LNCAP (cell line): ENCODE data around the gene FBXW9.

ENCODE experiments used
- TF ChIP-seq, protein P1 (sequence below): fragments of 450-650 bp; IDR thresholded peaks from 2 replicates; pipeline ENCODE4 v1.5.1; 2017; ENCODE audit warnings: mild to moderate bottlenecking

Gene FBXW9

DNA sequence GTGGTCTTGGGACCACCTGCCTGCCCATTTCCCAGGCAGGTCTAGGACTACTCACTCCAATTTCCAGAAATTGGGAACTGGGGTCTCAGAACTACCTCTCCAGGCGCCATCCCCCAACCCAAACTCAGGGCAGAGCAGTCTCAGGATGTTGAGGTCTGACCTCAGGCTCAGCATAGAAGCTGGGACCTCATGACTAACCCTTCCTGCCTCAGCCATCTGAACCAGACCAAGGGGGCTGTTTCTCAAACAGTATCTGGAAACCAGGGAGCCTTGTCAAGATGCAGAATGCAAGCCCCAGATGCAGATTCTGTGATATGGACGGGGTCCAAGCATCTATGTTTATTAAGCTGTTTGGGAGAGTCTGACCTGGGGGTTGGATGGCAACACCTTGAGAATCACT is 1.3 kb downstream of the FBXW9 start:
- TF ChIP-seq, protein P1, sequence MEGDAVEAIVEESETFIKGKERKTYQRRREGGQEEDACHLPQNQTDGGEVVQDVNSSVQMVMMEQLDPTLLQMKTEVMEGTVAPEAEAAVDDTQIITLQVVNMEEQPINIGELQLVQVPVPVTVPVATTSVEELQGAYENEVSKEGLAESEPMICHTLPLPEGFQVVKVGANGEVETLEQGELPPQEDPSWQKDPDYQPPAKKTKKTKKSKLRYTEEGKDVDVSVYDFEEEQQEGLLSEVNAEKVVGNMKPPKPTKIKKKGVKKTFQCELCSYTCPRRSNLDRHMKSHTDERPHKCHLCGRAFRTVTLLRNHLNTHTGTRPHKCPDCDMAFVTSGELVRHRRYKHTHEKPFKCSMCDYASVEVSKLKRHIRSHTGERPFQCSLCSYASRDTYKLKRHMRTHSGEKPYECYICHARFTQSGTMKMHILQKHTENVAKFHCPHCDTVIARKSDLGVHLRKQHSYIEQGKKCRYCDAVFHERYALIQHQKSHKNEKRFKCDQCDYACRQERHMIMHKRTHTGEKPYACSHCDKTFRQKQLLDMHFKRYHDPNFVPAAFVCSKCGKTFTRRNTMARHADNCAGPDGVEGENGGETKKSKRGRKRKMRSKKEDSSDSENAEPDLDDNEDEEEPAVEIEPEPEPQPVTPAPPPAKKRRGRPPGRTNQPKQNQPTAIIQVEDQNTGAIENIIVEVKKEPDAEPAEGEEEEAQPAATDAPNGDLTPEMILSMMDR, result no peak

DNA sequence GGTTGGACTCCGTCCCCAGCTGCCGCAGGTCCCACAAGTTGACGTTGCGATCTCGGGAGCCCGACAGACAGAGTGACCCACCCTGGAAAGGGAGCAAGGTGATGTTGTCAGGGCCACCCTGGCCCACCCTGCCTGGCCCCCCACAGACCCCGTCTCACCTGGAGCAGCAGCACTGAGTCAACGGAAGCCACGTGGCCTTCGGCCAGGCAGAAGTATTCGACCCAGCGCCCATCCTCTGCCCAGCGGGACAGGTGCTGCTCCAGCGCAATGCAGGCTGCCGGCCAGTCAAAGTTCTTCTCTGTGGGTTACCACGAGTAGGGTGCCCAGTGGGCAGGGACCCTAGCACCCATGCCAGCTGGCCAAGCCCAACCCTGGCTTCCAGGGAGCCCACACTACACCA is 1.8 kb downstream of the FBXW9 start:
- TF ChIP-seq, protein P1, result no peak

DNA sequence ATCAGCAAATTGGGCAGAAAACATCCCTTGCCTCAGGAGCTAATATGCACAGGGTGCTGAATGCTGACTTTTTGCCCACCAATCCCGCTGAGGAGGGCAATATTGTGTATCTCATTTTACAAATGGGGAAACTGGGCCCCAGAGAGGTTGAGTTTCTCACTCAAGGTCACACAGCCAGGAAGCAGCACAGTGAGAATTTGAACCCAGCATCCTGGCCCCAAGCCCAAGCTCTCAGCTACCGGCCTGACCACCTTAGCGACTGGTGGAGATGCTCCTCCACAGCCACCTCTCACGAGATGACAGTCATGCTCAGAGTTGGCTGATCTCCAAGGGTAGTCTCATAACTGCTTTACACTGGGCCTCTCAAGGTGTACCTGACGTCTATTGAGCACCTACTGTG is 3.5 kb downstream of the FBXW9 start:
- TF ChIP-seq, protein P1, result no peak

DNA sequence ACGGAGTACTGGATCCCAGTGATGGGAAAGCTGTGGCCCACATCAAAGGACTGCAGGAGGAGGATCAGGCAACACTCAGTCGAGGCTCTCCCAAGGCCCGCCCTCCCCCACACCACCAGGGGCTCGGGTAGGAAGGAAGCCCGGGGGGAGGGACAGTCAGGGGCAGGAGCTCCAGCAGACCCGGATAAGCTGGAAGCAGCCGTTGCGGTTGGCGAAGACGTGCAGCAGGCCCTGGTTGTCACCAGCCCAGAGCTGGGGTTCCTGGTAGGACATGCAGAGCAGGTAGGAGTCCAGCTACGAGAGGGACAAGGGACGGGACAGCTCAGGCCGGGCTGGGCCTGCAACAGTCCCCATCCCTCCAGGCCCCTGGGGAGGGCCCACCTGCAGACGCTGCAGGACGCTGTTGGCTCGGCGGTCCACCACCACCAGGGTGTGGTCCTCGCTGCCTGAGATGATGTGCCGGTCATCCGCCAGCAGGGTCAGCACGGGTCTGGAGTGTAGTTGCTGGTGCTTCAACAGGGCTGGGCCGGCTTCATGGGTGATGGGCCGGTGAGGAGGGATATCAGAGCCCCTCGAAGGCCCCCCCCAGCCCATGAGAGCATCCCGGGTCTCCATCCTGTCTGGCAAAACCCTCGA is 6.7 kb downstream of the FBXW9 start:
- TF ChIP-seq, protein P1, result no peak

DNA sequence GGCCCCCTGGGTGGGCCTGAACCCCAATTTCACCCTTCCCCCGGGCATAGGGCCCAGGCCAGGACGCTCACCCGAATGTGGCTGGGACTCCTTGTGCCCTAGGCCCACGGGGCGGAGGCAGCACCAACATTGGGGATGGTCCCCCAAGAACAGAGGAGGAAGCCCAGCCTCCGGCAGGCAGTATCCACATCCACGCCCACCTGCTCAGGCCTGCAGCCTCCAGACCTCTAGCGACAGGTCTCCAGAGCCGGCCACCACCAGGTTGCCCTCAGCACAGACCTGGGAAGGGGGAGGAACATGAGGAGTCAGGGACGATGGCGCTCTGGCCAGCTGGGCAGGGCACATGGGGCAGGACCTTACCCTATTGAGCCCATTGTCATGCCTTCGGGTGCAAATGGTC is 7.4 kb downstream of the FBXW9 start:
- TF ChIP-seq, protein P1, result no peak

DNA sequence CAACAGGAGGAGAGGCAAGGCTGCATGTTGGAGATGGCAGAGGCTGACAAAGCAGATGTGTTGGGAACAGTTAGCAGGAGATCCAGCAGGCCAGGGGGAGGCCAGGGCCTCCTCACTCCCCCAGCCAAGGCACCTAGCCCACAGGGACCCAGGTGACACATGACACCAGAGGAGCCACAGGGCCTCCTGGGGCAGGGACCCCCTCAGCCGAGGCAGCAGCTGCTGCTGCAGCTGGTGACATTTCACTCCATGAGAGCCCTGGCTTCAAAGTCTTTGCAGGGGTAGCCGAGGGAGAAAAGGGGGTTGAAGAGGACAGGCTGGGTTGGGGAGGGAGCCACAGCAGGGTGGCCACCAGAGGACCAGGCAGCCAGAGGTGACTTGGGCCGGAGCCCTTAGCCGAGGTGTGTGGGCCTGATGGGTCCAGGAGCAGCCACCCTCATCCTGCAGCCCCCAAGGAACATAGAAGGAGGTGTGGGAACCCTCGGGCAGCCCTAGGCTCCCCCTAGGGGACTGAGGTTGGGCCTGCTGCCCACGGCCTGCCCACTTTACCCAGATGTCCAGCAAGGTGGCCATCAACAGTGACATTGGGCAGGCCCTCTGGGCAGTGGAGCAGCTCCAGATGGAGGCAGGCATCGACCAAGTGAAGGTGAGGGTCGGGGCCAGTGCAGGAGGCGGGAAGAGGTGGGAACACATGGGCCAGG is 8.8 kb downstream of the FBXW9 start, which contains the start of gene GNG14:
Gene GNG14, plus strand, starts transcription at position 503 of the 701 bp plus-strand sequence. Its CDS starts 51 bp downstream, at position 554.
- TF ChIP-seq, protein P1, result no peak

DNA sequence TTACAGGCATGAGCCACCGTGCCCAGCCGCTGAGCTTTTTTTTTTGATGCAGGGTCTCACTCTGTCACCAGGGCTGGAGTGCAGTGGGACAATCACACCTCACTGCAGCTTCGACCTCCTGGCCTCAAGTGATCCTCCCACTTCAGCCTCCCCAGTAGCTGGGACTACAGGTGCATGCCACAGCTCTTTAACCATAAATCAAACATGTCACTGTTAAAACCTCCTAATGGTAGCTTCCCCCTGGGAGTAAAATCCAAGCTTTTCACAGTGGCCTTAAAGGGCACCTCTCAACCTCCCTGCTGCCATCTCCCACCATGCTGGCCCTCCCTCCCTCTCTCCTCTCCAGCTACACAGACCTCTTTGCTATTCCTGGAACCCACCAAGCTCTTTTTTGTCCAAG is 10.6 kb downstream of the FBXW9 start:
- TF ChIP-seq, protein P1, result no peak
